Endodermal cell (in vitro differentiated cells): ENCODE results near the gene SMG6. TPM values are rescaled to one million over a fixed set of nuclear protein-coding genes. Genes with fewer than 3 reads are reported as not detected.

Experiments
- DNase-seq: peaks from one replicate; pipeline ENCODE4 v3.0.0-alpha.2; 2017
- H3K27ac ChIP-seq: 2 replicates; pipeline ENCODE4 v1.5.1; 2013; ENCODE audit warnings: mild to moderate bottlenecking, low read depth, low read length, moderate library complexity
- H3K27me3 ChIP-seq: 2 replicates; pipeline ENCODE4 v1.6.1; 2013; ENCODE audit warnings: mild to moderate bottlenecking, low read length, moderate library complexity; ENCODE audit not compliant: insufficient read depth, control insufficient read depth, poor library complexity, severe bottlenecking
- H3K36me3 ChIP-seq: 2 replicates; pipeline ENCODE4 v1.7.0; 2013; ENCODE audit warnings: mild to moderate bottlenecking, low read length, moderate library complexity; ENCODE audit not compliant: control insufficient read depth, insufficient read depth
- H3K4me1 ChIP-seq: one replicate; pipeline ENCODE4 v1.7.0; 2013; ENCODE audit warnings: low read length; ENCODE audit not compliant: control insufficient read depth, insufficient read depth
- H3K4me3 ChIP-seq: 2 replicates; pipeline ENCODE4 v1.5.1; 2013; ENCODE audit warnings: mild to moderate bottlenecking, low read length, moderate library complexity
- H3K9ac ChIP-seq: 2 replicates; pipeline ENCODE4 v1.6.1; 2013; ENCODE audit warnings: mild to moderate bottlenecking, low read length, moderate library complexity; ENCODE audit not compliant: poor library complexity, severe bottlenecking; ENCODE audit errors: extremely low read depth
- H3K9me3 ChIP-seq: 2 replicates; pipeline ENCODE4 v1.6.1; 2013; ENCODE audit warnings: mild to moderate bottlenecking, low read length, moderate library complexity; ENCODE audit not compliant: control insufficient read depth
- H3K27ac Mint-ChIP-seq: 2 replicates; pipeline ENCODE4 v1.8.0; 2020; ENCODE audit warnings: mixed read lengths
- H3K27me3 Mint-ChIP-seq: 2 replicates; pipeline ENCODE4 v1.8.0; 2021; ENCODE audit warnings: mild to moderate bottlenecking, mixed read lengths; ENCODE audit not compliant: insufficient read depth
- H3K36me3 Mint-ChIP-seq: 2 replicates; pipeline ENCODE4 v1.8.0; 2020; ENCODE audit warnings: low read depth, mixed read lengths
- H3K4me1 Mint-ChIP-seq: 2 replicates; pipeline ENCODE4 v1.8.0; 2020; ENCODE audit warnings: mixed read lengths
- H3K4me3 Mint-ChIP-seq: 2 replicates; pipeline ENCODE4 v1.8.0; 2020; ENCODE audit warnings: mild to moderate bottlenecking, moderate library complexity, mixed read lengths
- H3K9me3 Mint-ChIP-seq: 2 replicates; pipeline ENCODE4 v1.8.0; 2020; ENCODE audit warnings: mild to moderate bottlenecking, mixed read lengths
- WGBS, 2 experiments: methylation state at CpG; one replicate each; pipeline versions ENCODE4 v1.1.5 to v1.1.7; 2013; ENCODE audit warnings: missing lambda C conversion rate in 2 of 2, mixed read lengths in 1 of 2; ENCODE audit not compliant: insufficient coverage in 1 of 2, insufficient read length in 1 of 2; 5-methylcytosine and 5-hydroxymethylcytosine counted together
- total RNA-seq, 2 donors: library from RNA; stranded (reverse); fragmentation: NEBNext Ultra II Directional in 1 of 2; extraction: Animal tissue kit (Norgen Biotek cat#: 25700) in 1 of 2; gene quantifications; 2 replicates in 1 of 2; 3 replicates in 1 of 2; pipeline ENCODE4 v1.2.1, GENCODE V29; 2021
- TF ChIP-seq, protein P1 (sequence below): fragments of 200-600 bp; sonication (generic); conservative IDR thresholded peaks from 2 replicates; pipeline ENCODE4 v1.5.0; 2021; ENCODE audit warnings: antibody characterized with exemption, mild to moderate bottlenecking

Gene SMG6
- total RNA-seq, 2 donors from 2014 or later, result 44.3 to 56.7 TPM

DNA sequence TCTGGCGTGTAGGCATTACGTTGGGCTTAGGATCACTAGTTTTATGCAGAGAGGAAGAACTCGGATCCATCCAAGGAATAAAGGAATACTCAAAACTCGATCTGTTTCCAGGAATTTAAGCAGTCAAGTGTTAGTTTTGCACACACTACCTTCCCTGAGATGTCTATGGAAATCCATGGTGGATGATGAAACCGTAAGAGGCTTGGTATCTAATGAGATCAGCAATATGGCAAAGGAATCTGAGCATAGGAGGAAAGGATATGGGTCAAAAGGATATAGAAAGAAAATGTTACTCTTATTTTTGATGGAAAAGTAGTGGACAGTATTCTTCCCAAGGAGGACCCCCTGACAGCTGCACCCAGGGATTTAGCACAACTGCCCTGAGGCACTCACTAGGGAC, 59.6 kb downstream of the SMG6 start:
- H3K36me3 Mint-ChIP-seq, result peaks cover 40% of the 10 kb centered on the region
- Histone ChIP-seq H3K36me3 (peaks cover 69% of the 10 kb centered on the region), H3K9me3 (no peaks in the 10 kb centered on the region), H3K27me3 (no peaks in the 10 kb centered on the region), H3K4me3 (no peak overlapping the region), H3K9ac (no peak overlapping the region), H3K4me1 (peaks cover 10% of the 10 kb centered on the region), H3K27ac (no peak overlapping the region)
- peaks cover 16% of the 10 kb centered on the region for H3K4me1 Mint-ChIP-seq
- no peak for DNase-seq
- no peaks in the 10 kb centered on the region for H3K27me3 Mint-ChIP-seq
- TF ChIP-seq, protein P1, sequence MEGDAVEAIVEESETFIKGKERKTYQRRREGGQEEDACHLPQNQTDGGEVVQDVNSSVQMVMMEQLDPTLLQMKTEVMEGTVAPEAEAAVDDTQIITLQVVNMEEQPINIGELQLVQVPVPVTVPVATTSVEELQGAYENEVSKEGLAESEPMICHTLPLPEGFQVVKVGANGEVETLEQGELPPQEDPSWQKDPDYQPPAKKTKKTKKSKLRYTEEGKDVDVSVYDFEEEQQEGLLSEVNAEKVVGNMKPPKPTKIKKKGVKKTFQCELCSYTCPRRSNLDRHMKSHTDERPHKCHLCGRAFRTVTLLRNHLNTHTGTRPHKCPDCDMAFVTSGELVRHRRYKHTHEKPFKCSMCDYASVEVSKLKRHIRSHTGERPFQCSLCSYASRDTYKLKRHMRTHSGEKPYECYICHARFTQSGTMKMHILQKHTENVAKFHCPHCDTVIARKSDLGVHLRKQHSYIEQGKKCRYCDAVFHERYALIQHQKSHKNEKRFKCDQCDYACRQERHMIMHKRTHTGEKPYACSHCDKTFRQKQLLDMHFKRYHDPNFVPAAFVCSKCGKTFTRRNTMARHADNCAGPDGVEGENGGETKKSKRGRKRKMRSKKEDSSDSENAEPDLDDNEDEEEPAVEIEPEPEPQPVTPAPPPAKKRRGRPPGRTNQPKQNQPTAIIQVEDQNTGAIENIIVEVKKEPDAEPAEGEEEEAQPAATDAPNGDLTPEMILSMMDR, result no peak
- no peaks in the 10 kb centered on the region for H3K9me3 Mint-ChIP-seq
- no peak overlapping the region for H3K27ac Mint-ChIP-seq
- no peak overlapping the region for H3K4me3 Mint-ChIP-seq
- WGBS, 2 experiments, result 98% methylated on average over 5 of the region's 5 CpGs

GRCh38 chr17:2241823-2242222, 61.8 kb downstream of the SMG6 start:
- TF ChIP-seq, protein P1, result no peak
- Mint-ChIP-seq H3K4me1 (peaks cover 32% of the 10 kb centered on the region), H3K27ac (no peak overlapping the region), H3K27me3 (no peaks in the 10 kb centered on the region), H3K36me3 (peaks cover 31% of the 10 kb centered on the region), H3K4me3 (no peak overlapping the region), H3K9me3 (no peaks in the 10 kb centered on the region)
- no peak overlapping the region for H3K9ac ChIP-seq
- no peak overlapping the region for H3K4me3 ChIP-seq
- no peaks in the 10 kb centered on the region for H3K9me3 ChIP-seq
- H3K27me3 ChIP-seq, result no peaks in the 10 kb centered on the region
- H3K36me3 ChIP-seq, result peaks cover 63% of the 10 kb centered on the region
- DNase-seq, result no peak
- WGBS, 2 experiments, result 95 to 97% methylated on average over 4 to 5 of the region's 5 CpGs
- H3K4me1 ChIP-seq, result peaks cover 24% of the 10 kb centered on the region
- H3K27ac ChIP-seq, result no peak overlapping the region

GRCh38 chr17:2240541-2240940, 63.0 kb downstream of the SMG6 start:
- Histone ChIP-seq H3K27ac (no peak overlapping the region), H3K36me3 (peaks cover 65% of the 10 kb centered on the region), H3K9ac (no peak overlapping the region), H3K4me3 (no peak overlapping the region), H3K9me3 (no peaks in the 10 kb centered on the region), H3K27me3 (no peaks in the 10 kb centered on the region), H3K4me1 (peaks cover 24% of the 10 kb centered on the region)
- Mint-ChIP-seq H3K27ac (peak overlapping the region; percentile 50), H3K27me3 (no peaks in the 10 kb centered on the region), H3K9me3 (no peaks in the 10 kb centered on the region), H3K36me3 (peaks cover 38% of the 10 kb centered on the region), H3K4me3 (no peak overlapping the region), H3K4me1 (peaks cover 32% of the 10 kb centered on the region)
- no peak for DNase-seq
- TF ChIP-seq, protein P1, result no peak
- 91 to 93% methylated on average over 9 to 13 of the region's 13 CpGs for WGBS, 2 experiments
